RWPE2 (cell line): ENCODE data around the gene PIK3R5.

ENCODE experiments used
- ATAC-seq: fragments of 200-7000 bp; cut with Tn5 transposase; 3 replicates; pipeline ENCODE4 v1.9.1; 2021; ENCODE audit warnings: low read depth
- DNase-seq: peaks from one replicate; pipeline ENCODE4 v3.0.0-alpha.2; 2020; ENCODE audit warnings: low spot score
- H3K27ac ChIP-seq: fragments of 450-650 bp; 2 replicates; pipeline ENCODE4 v1.5.1; 2017; ENCODE audit warnings: mild to moderate bottlenecking; ENCODE audit not compliant: poor library complexity, severe bottlenecking
- H3K27me3 ChIP-seq: fragments of 250-450 bp; sonication (Bioruptor Pico); 2 replicates; pipeline ENCODE4 v1.5.1; 2021; ENCODE audit warnings: mild to moderate bottlenecking, moderate library complexity; ENCODE audit not compliant: insufficient read depth, poor library complexity, severe bottlenecking
- H3K36me3 ChIP-seq: fragments of 250-450 bp; sonication (Bioruptor Pico); 2 replicates; pipeline ENCODE4 v1.5.1; 2020; ENCODE audit warnings: low read depth, mild to moderate bottlenecking, moderate library complexity
- H3K4me1 ChIP-seq: fragments of 250-450 bp; sonication (Bioruptor Pico); 2 replicates; pipeline ENCODE4 v1.5.1; 2021; ENCODE audit warnings: mild to moderate bottlenecking, moderate library complexity; ENCODE audit not compliant: insufficient read depth, poor library complexity, severe bottlenecking
- H3K4me3 ChIP-seq: fragments of 250-450 bp; sonication (Bioruptor Pico); 2 replicates; pipeline ENCODE4 v1.5.1; 2021; ENCODE audit warnings: mild to moderate bottlenecking, moderate library complexity; ENCODE audit not compliant: severe bottlenecking
- H3K9me3 ChIP-seq: fragments of 250-450 bp; sonication (Bioruptor Pico); 2 replicates; pipeline ENCODE4 v1.5.1; 2021; ENCODE audit warnings: mild to moderate bottlenecking, moderate library complexity; ENCODE audit not compliant: severe bottlenecking
- CTCF ChIP-seq: fragments of 450-650 bp; IDR thresholded peaks from one replicate; pipeline ENCODE4 v1.5.1; 2017; ENCODE audit warnings: mild to moderate bottlenecking, moderate library complexity; ENCODE audit not compliant: poor library complexity, severe bottlenecking

The PIK3R5 gene

DNA sequence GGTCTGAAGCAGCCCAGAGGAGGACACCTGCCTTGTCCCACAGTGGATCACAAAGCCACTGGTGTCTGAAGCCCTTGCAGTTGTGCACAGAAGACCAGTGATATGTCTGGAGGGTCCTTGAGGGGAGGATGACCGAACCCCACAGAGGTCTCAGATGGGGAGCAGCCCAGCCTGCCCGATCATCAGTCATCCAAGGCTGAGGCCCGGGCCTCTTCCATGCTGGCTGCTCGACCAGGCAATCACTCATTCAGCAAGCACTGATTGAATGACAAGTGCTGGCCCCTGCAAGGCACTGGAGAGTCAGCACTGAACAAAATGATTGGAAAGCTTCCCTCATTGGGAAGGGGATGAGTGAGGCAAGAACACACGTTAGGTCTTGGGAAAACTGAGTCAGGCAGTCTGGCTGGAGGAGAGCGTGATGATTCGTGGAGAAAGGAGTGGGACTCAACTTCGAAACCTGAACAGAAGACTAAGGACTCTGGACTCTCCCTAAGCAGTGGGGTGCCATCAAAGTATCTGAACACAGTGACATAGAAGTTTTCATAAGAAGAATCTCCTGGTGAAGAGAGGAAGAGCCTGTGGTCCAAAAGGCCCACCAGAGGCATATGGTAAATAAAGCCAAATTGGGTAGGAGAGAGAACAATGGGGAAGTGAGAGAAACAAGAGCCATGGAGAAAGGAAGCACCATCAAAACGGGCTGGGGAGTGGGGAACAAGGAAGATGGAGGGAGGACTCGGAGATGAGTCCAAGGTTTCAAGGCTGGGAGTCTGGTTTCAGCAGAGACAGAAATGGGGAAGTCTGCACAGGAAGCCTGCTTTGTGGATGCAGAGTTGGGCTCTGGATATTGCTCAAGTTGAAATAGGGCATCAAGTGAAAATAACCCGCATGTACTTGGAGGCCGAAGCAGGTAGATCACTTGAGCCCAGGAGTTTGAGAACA, 10.2 kb downstream of the PIK3R5 start:
- H3K27me3 ChIP-seq, result peaks cover 5% of the 10 kb centered on the region
- H3K4me3 ChIP-seq, result no peak overlapping the region
- DNase-seq (no peak), ATAC-seq (no peak)
- no peaks in the 10 kb centered on the region for H3K4me1 ChIP-seq
- H3K27ac ChIP-seq, result no peak overlapping the region
- no peak for TF ChIP-seq CTCF
- no peaks in the 10 kb centered on the region for H3K9me3 ChIP-seq
- H3K36me3 ChIP-seq, result no peaks in the 10 kb centered on the region

DNA sequence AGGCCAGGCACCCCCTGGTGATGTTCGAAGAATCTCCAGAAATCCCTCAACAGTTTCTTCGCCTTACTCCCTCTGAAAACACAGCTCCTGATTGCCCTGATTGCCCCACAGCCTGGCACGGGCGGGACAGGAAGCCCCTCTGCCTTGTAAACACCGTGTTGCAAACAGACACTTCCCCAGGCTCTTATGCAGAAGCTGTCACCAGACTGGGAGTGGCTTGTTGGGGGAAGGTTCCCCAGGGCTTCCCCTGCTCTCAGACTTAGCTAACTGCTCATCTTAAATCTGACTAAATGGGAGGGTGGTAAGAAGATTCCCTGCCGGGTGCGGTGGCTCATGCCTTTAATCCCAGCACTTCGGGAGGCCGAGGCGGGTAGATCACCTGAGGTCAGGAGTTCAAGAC, 11.2 kb downstream of the PIK3R5 start:
- Histone ChIP-seq H3K36me3 (no peaks in the 10 kb centered on the region), H3K27me3 (peaks cover 5% of the 10 kb centered on the region), H3K27ac (no peak overlapping the region), H3K9me3 (no peaks in the 10 kb centered on the region), H3K4me3 (no peak overlapping the region), H3K4me1 (no peaks in the 10 kb centered on the region)
- ATAC-seq (no peak), DNase-seq (no peak)
- TF ChIP-seq CTCF, result no peak

- no peaks in the 10 kb centered on the region for H3K4me1 ChIP-seq
- ATAC-seq (no peak), DNase-seq (no peak)
- no peaks in the 10 kb centered on the region for H3K36me3 ChIP-seq
- no peak overlapping the region for H3K4me3 ChIP-seq
- no peak for TF ChIP-seq CTCF
- peaks cover 5% of the 10 kb centered on the region for H3K27me3 ChIP-seq
- no peaks in the 10 kb centered on the region for H3K9me3 ChIP-seq
- H3K27ac ChIP-seq, result no peak overlapping the region
Observed at GRCh38 chr17:8953156-8953885, 12.2 kb downstream of the PIK3R5 start.

GRCh38 chr17:8952191-8952590, 13.3 kb downstream of the PIK3R5 start:
- Histone ChIP-seq H3K4me3 (no peak overlapping the region), H3K27ac (no peak overlapping the region), H3K4me1 (no peaks in the 10 kb centered on the region), H3K36me3 (no peaks in the 10 kb centered on the region), H3K27me3 (peaks cover 2% of the 10 kb centered on the region), H3K9me3 (no peaks in the 10 kb centered on the region)
- no peak for DNase-seq
- ATAC-seq, result no peak
- TF ChIP-seq CTCF, result no peak
